Stimulated activated CD8-positive, alpha-beta memory T cell treated with anti-CD3 and anti-CD28 coated beads, Interleukin-12 subunit alpha, Interleukin-12 subunit beta, amount 100 ng/mL, for 24 hours (primary cell): Measurements from ENCODE around the gene CA10.

Experiments used
- DNase-seq: peaks from one replicate; pipeline ENCODE4 v3.0.0-alpha.2; 2020; ENCODE audit errors: extremely low read depth

Gene CA10

DNA sequence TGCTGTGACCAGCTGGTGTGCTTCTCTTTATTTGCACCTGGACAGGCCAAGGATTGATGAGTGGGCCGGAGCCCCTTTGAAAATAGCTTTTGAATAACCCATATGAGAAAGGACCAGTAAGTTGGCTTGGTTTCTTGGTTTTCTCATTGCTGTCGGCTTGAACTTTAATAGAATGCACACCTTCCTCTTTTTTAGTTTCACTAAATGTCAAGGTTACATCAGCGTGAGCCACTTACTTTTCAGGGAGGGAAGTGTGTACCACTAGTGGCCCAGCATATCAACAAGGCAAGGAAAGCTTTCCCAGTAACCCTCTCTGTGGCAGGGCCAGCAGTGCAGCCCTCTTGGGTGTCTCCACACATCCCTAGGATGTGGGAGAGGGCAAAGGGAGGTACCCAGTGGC lies 433.3 kb downstream of the CA10 start:
- no peak for DNase-seq

DNA sequence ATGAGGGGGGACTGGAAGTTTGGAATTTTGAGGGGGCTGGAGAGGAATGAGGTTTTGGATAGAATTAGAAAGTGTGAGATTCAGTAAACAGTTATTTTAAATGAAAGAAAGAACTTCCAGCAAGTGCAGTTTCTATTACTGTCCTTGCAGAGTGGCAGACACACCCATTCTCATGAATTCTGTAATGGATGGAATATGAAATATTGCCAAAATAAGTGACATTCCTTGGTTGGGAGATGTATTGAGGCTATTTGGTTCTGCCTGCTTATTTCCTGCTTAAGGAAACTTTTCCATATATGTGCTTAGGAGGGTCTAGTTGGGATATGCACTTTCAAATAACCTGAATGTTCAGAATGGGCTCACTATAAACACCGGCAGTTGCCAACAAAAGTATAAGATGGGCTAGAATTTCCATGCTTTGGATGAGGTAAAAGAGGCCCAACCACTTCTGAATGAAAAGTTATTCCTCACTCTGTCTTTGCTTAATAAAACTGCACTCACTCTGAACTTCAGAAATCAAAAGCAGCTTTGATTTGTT lies 434.4 kb downstream of the CA10 start:
- DNase-seq: no peak

DNA sequence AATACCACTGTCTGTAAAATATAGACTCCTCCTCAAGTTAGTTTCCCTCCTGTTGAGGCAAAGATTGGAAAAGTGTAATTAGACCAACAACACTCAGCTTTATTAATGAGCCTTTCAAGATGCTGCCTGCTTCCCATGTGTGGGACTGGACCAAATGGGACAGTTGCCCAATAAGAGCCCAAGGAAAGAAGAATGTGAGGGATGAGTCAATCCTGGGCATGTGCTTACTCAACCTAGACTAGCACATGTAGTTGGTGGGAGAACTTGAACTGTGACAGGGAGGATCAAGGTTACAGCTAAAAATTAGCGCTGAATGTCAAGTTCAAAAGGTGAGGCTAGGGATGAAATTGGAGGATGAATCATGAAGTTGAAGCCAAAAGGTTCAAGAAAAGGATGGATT lies 435.5 kb downstream of the CA10 start:
- no peak for DNase-seq

DNA sequence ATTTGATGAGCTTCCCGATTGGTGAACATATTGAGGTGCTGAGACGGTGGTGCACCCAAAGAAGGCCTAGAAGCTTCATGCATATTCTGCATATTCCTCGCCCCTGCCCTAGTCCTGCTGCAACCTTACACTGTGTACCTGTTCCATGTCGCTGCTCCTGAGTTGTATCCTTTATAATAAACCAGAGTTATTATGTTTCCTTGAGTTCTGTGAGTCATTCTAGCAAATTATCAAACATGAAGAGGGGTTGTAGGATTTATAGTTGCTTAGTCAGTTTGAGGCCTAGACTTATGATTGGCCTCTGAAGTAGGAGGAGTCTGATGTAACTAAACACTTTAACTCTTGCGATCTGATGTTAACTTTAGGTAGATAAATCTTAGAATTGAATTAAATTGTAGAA lies 436.8 kb downstream of the CA10 start:
- DNase-seq: no peak

DNA sequence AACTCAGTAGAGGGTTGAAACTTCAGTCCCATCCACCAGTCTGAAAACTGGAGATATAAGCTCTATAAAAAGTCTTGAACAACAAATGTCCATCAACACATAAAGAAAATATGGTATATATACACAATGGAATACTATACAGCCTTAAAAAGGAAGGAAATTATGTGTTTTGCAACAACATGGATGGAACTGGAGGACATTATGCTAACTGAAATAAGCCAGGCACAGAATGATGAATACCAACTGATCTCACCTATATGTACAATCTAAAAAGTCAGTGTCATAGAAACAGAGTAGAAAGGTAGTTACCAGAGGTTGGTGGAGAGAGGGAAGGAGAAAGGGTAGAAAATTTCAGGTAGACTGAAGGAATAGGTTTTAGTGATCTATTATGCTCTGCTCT lies 438.1 kb downstream of the CA10 start:
- DNase-seq: no peak

DNA sequence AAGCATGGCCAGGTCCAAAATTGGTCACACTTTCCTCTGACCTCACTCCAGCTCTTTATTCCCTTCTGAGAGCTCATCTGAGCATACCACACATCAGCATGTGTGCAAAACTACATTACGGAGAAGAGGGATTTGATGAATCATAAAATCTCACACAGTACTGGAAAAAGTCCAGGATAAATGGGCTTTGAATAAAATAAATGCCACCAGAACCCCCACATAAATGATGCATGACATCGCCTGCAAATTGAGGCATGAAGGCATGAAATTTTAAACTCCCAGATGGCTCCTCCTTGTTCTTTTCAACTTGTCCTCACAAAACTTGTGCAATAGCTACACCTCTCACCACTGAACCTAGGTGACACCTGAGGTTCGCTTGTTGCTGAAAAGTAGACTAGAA lies 439.5 kb downstream of the CA10 start:
- no peak for DNase-seq

DNA sequence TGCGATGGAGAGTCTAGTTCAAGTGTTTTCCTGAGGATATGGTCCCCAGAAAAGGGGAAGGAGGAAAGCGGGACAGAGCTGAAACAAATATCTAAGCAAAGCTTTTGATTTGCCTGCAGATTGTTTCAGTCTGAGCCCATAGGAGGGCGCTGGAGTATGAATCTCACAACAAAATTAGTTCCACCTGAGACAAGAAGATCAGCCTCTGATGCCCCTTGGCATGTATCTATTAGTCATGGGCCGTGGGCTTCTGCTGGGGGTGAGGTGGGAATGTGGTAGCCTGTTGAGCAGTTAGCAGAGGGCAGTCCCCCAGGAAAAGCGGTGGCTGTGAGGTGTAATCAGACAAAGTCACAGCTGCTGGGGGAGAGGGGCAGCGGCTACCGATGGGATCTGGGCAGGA lies 446.9 kb downstream of the CA10 start:
- DNase-seq: no peak

DNA sequence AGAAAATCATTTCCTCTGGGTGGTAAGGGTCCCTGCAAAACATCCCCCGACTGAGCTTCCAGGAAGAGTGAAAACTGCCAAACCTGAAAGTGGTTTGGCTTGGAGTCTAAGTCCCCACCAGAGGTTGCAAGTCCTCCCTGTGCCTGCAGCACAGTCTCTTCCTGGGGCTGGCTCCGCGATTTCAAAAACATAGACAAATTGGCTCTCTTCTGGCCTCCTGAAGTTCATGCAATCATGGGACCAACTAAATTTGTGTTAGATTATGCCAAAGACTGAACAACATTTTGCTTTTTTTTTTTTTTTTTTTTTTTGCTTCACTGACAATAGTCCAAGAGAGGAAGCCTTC lies 447.9 kb downstream of the CA10 start:
- DNase-seq: no peak

DNA sequence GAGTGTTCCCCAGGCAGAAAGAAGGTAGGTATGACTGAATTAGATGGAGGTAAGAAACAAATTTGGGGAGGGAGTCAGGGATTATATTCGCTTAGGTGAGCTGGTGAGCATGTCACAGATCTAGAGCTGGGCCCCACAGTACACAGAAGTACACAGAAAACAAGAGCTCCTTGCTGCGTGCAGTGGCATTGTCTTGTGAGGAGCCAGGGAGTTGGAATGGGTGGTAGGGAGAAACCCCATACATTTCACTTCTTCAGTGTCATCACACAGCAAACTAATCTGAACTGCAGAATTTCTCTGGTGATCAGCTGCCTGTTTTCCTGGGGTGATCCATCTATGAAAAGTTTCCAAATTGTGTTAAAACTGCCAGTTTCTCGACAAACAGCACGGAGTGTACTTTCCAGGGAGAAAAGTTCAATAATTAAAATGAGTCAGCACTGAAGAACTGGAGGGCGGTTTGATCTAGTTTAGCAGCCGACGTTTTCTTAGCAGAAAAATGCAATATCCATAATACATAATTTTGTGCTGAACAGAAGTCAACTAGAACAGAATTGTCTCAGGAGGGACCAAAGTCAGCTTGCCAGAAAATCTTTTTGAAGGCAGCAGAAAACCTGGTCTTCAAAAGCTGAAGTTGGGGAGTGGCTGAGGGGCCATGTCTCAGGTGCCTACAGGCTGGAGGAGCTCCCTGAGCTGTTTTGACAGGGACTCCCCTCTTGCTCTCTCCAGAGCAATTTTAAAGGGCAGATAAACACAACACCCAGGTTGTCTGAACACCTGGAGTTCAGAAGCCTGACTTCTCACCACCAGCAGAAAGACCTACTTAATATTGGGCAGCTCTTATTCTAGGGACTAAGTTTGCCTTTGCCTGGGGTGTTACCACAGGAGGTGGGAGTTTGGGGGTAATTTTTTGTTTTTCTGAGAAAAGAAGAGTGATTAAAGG lies 448.6 kb downstream of the CA10 start:
- DNase-seq: no peak

DNA sequence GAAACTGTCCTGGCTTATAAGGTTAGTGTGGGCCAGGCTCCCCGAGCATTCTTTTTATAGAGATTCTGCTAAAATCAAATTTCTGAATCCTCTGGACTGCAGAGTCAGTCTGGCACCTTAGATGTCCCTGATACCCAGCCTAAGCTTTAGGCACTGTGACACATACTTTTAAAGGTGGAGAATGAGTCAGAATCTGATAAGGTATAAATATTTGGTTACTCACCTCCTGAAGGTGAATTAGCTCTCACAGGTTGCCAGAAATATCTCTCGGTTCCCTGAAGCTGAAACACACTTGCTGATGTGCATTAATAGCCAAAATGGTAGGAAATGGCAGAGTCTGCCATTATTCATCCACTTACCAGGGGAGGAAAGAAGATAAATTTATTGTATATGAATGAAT lies 451.3 kb downstream of the CA10 start:
- DNase-seq: no peak

DNA sequence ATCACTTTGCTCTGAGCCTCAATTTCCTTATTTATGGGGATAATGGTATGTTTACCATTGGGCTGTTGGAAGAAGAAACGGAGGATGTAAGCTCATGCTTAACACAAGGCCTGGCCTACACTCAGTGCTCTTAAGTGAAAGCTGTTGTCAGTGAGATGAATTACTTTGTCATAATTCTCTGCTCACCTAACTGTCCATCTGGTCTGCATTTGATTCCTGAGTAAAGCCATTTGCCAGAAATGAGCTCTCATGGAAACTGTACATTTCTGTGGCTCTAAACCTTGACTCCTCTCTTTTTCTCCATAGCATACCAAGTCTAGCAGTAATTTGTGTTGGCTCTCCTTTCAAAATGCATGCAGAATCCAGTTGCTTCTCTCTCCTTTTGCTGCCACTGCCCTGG lies 452.4 kb downstream of the CA10 start:
- DNase-seq: no peak

DNA sequence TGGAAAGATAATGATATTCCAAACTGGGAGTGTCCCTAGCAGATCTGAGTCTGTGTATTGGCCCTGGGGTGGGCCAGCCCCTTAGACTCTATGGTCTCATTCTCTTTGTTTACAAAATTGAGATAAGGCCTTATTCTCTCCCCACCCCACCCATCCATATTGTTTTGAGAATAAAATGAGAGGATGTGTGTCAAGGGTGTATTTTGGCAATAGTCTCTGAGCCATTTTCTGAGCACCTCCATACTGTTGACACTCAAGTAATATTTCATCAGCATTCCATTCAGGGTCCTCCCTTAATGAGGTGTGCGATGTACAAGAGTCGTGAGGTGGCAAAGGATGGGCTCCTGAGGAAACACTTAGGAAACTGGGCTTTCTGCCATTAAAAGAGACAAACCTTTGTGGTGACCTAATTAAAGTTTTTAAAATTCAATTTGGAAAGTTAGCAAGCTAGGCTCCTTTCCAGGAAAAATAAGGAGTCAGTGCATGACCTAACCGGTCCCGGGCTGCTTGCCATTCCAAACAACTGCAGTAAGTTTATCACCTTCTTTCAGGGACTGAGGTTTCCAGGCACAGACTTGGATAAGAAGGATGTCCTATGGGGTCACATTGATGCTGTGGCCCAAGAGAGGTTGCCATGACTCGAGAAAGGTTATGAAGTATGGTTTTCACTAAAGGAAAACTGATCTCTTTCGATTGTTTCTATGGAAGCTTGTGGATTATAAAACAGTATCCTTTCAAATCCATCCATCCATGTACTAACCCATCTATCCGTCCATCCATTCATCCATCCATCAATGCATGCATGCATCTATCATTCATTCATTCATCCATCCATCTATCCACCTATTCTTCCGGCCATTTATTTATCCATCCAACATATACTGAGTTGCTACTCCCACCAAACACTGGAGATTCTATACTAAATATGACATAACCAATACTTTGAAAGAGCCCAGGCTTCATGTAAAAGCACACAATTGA lies 454.9 kb downstream of the CA10 start:
- DNase-seq: no peak

DNA sequence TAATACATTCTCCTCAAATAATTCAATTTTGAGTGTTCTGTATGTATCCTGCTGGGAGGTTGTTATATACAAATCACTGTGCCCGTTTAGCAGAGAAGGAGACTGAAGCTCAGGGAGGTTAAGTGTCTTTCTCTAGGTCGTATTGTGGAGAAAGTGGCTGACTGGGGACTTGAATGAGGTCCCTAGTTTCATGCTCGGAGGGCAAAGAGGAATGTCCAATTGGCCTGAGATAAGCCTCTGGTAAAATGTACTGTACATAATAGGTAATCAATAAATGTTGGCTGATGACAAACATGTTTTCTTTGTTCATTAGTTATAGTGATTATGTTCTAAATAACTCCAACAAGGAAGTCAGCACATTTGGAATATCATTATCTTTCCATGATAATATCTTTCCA lies 455.6 kb downstream of the CA10 start:
- no peak for DNase-seq

DNA sequence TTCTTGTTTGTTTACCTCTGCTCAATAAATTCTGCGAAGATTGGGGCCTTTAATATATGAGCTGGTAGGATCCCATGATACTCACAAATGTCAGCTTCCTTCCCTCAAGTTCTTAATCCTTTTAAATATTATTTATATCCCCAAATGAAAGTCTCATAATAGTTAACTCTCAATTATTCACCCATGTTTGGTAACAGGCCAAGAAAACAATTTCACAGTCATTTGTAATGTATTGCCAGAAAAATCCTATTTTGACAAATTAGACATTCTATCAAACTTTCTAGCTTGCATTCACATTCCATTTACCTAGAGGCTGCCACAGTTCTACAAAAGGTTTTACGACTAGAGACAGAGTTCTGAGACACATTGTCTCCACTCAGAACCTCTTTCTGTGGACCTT lies 457.0 kb downstream of the CA10 start:
- DNase-seq: no peak

DNA sequence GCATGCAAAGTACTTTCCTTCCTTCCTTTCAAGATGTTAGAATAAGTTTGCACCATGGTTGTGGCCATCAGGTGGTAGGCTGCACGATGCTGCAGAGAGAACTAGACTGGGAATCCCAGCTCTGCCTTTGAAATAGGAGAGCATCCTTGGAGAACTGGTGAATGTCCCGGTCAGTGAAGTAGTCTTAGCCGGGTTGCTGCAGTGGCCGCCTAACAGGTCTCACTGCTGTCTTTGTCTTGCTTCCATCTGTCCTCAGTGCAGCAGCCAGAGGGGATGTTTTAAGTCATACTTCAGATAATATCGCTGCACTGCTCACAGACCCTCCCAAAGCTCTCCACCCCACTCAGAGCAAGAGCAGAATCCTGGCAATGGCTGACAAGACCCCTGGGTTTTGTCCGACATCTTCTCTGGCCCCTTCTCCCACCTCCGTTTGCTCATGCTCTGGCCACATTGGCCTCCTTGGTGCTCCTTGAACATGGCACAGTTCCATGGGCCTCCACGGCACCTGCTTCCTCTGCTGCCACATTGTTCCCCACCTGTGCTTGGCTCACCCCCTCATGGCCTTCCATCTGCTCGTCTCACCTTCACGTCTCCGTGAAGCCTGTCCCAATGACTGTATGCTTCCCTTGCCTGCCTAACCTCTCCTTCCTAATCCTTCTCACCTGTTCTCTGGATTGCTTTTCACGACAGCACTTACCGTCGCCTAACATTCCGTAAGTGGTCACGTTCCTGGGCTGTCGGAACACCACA lies 458.3 kb downstream of the CA10 start:
- DNase-seq: no peak

DNA sequence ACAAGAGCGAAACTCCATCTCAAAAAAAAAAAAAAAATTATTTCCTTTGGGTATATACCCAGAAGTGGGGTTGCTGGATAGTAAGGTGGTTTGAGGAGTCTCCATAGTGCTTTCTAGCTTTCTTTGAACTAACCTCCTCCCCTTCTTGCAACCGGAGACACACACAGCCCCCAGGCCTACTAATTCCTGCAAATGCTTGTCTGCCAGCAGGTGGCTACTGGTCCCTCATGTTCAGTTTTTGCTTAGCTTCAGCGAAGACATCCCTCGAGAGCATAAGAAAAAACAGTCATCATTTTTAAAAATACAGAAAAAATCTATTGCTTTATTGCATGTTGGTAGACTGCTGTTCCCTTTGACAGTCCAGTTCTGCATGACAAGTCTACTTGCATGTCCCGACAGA lies 459.2 kb downstream of the CA10 start:
- no peak for DNase-seq

DNA sequence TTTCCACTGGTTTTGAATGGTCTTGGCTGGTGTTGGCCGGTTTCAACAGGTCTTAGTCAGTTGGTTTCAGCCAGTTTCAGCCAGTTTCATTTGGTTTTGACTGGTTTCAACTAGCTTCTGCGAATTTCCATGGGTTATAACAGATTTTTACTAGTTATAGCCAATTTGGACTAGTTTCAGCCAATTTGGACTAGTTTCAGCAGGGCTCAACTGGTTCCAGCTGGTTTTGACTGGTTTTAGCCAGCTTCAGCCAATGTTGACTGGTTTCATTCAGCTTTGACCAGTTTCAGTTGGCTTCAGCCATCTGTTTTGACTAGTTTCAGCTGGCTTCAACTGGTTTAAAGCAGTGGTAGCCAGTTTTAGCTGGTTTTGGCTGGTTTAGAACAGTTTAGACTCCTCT lies 465.6 kb downstream of the CA10 start:
- no peak for DNase-seq

DNA sequence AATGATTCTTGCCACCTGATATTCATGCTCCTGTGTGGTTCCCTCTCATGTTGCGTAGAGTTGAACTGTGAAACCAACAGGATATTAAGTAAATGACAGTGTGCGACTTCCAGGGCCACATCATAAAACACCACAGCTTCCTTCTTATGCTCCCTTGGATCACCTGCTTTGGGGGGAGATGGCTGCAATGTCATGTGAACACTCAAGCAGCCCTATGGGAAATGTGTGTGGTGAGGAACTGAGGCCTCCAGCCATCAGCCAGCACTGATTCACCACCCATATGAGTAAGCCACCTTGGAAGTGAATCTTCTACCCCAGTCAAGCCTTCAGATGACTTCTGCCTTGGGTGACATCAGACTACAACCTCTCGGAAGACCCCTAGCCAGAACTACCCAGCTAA lies 470.6 kb downstream of the CA10 start:
- no peak for DNase-seq

DNA sequence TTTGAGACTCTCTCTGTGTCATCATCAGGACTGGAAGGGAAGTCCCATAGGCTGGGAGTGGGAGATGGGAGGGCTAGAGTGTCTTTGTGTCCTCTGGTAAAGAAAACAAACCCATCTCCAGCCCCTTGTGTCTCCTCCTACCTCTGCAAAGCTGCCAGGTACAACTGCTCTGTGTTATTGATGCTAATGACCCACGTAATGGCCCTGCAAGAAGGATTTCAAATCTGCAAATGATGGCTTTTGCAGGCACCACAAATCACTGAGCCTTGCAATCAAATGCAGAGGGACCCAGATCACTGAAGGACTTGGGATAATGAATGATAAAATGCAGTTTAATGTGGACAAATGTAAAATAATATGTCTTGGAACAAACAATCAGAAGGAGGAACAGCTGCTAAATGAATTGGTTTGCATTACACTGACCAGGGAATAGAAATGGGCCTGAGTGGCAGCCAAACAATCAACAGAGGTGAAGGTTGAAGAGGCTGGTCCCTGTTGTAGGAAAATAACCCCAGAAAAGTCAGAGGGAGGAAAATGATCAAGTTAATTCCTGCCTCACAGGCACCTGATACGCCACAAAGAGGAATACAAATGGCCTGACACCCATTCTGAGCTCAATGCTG lies 473.1 kb downstream of the CA10 start:
- no peak for DNase-seq

DNA sequence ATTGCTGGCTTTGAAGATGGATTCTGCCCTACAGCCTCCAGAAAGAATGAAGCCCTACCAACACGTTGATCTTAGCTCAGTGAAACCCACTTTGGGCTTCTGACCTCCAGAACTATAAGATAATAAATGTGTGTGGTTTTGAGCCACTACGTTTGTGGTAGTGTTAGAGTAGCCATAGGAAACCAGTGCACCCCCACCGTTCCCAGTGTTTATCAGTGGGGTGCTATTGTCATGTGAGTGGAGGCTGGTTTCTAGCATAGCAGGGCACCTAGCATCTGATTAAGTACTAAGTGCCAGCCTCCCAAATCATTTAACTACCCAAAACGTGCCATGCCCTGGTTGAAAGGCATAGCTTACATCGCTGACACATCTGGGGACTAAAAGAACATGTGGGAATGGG lies 474.3 kb downstream of the CA10 start:
- DNase-seq: no peak

DNA sequence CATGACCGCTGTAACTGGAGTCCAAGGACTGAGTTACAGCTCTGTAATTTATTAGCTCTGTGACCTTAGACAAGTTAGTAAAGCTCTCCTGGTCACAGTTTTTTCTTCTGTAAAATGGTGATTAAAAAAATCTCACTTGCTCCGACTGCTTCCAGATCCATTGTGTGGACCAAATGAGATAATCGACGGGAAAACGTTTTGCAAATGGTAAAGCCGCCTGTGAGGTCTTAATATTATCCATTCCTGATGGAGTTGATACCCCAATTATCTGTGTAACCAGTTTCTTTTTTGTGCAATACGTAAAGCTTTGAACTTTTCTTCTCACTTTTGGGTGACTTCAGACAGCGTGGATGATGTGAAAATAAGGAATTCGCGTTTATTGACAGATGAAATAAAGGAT lies 475.2 kb downstream of the CA10 start:
- no peak for DNase-seq
